ENCODE measurements around the gene HACD3. TPM values are rescaled to one million over a fixed set of nuclear protein-coding genes. Genes with fewer than 3 reads are reported as not detected.

Gene HACD3
- total RNA-seq, 1 experiment from 2014 or later: 118 TPM

GRCh38 chr15:65578904-65579728 is 48.9 kb downstream of the HACD3 start:
- Mint-ChIP-seq H3K9me3 (ENCODE audit: unreplicated experiment) (no peaks in the 10 kb centered on the region), H3K4me1 (ENCODE audit: low read depth, unreplicated experiment) (no peaks in the 10 kb centered on the region), H3K36me3 (ENCODE audit: insufficient read depth, unreplicated experiment) (peaks cover 71% of the 10 kb centered on the region), H3K27ac (ENCODE audit: unreplicated experiment) (no peak overlapping the region), H3K27me3 (ENCODE audit: insufficient read depth, unreplicated experiment) (no peaks in the 10 kb centered on the region), H3K4me3 (ENCODE audit: unreplicated experiment) (no peak overlapping the region)
- no peak for DNase-seq
- BruUV-seq (replicated peaks): TSS peak; percentile 57
- POLR2A ChIA-PET: no interaction called here
- intact Hi-C loops (cut with micrococcal nuclease; ENCODE audit: unreplicated experiment): no loop called here
- Histone ChIP-seq H3K9me3 (no peaks in the 10 kb centered on the region), H3K4me3 (ENCODE audit: low read depth, low read length) (no peak overlapping the region), H3K36me3 (ENCODE audit: control insufficient read depth, insufficient read depth, low read length) (no peaks in the 10 kb centered on the region; the same call in none of the 2 replicates), H3K27me3 (replicated peaks; ENCODE audit: control insufficient read depth, insufficient read depth, low read length) (no peaks in the 10 kb centered on the region), H3K4me1 (no peaks in the 10 kb centered on the region)
- CTCF ChIA-PET: no interaction called here
- TF ChIP-seq CTCF (IDR thresholded peaks at IDR 0.05; ENCODE audit: insufficient read depth in 1 of 2, low read depth in 1 of 2, low read length in 1 of 2, severe bottlenecking in 1 of 2, unreplicated experiment in 1 of 2): no peak

- DNase-seq: no peak
- TF ChIP-seq CTCF (IDR thresholded peaks at IDR 0.05; ENCODE audit: insufficient read depth in 1 of 2, low read depth in 1 of 2, low read length in 1 of 2, severe bottlenecking in 1 of 2, unreplicated experiment in 1 of 2): no peak
- Mint-ChIP-seq H3K4me3 (ENCODE audit: unreplicated experiment) (no peak overlapping the region), H3K27ac (ENCODE audit: unreplicated experiment) (no peak overlapping the region), H3K4me1 (ENCODE audit: low read depth, unreplicated experiment) (no peaks in the 10 kb centered on the region), H3K36me3 (ENCODE audit: insufficient read depth, unreplicated experiment) (peaks cover 77% of the 10 kb centered on the region), H3K27me3 (ENCODE audit: insufficient read depth, unreplicated experiment) (no peaks in the 10 kb centered on the region), H3K9me3 (ENCODE audit: unreplicated experiment) (no peaks in the 10 kb centered on the region)
- intact Hi-C loops (cut with micrococcal nuclease; ENCODE audit: unreplicated experiment): no loop called here
- no peaks in the 10 kb centered on the region for H3K27me3 ChIP-seq (replicated peaks; ENCODE audit: control insufficient read depth, insufficient read depth, low read length)
- no peak overlapping the region for H3K4me3 ChIP-seq (ENCODE audit: low read depth, low read length)
- H3K9me3 ChIP-seq: no peaks in the 10 kb centered on the region
- no peaks in the 10 kb centered on the region; the same call in none of the 2 replicates for H3K36me3 ChIP-seq (ENCODE audit: control insufficient read depth, insufficient read depth, low read length)
- CTCF ChIA-PET: no interaction called here
- POLR2A ChIA-PET: no interaction called here
- no peaks in the 10 kb centered on the region for H3K4me1 ChIP-seq
- no TSS peak for BruUV-seq (replicated peaks)
These were observed 49.5 kb downstream of the HACD3 start for GRCh38 chr15:65579762-65580161.

- Mint-ChIP-seq H3K36me3 (ENCODE audit: insufficient read depth, unreplicated experiment) (peaks cover 75% of the 10 kb centered on the region), H3K4me3 (ENCODE audit: unreplicated experiment) (no peak overlapping the region), H3K27me3 (ENCODE audit: insufficient read depth, unreplicated experiment) (no peaks in the 10 kb centered on the region), H3K4me1 (ENCODE audit: low read depth, unreplicated experiment) (no peaks in the 10 kb centered on the region), H3K9me3 (ENCODE audit: unreplicated experiment) (no peaks in the 10 kb centered on the region), H3K27ac (ENCODE audit: unreplicated experiment) (no peak overlapping the region)
- H3K27me3 ChIP-seq (replicated peaks; ENCODE audit: control insufficient read depth, insufficient read depth, low read length): no peaks in the 10 kb centered on the region
- DNase-seq: no peak
- H3K36me3 ChIP-seq (ENCODE audit: control insufficient read depth, insufficient read depth, low read length): no peaks in the 10 kb centered on the region; the same call in none of the 2 replicates
- intact Hi-C loops (cut with micrococcal nuclease; ENCODE audit: unreplicated experiment): no loop called here
- no peak for TF ChIP-seq CTCF (IDR thresholded peaks at IDR 0.05; ENCODE audit: insufficient read depth in 1 of 2, low read depth in 1 of 2, low read length in 1 of 2, severe bottlenecking in 1 of 2, unreplicated experiment in 1 of 2)
- ChIA-PET POLR2A (no interaction called here), CTCF (no interaction called here)
- H3K4me3 ChIP-seq (ENCODE audit: low read depth, low read length): no peak overlapping the region
- no peaks in the 10 kb centered on the region for H3K4me1 ChIP-seq
- H3K9me3 ChIP-seq: no peaks in the 10 kb centered on the region
- no TSS peak for BruUV-seq (replicated peaks)
These were observed 50.0 kb downstream of the HACD3 start for GRCh38 chr15:65580287-65580686.
